ENCODE results near the gene ZDHHC6. TPM values are rescaled to one million over a fixed set of nuclear protein-coding genes. Genes with fewer than 3 reads are reported as not detected.

Gene ZDHHC6, protein sequence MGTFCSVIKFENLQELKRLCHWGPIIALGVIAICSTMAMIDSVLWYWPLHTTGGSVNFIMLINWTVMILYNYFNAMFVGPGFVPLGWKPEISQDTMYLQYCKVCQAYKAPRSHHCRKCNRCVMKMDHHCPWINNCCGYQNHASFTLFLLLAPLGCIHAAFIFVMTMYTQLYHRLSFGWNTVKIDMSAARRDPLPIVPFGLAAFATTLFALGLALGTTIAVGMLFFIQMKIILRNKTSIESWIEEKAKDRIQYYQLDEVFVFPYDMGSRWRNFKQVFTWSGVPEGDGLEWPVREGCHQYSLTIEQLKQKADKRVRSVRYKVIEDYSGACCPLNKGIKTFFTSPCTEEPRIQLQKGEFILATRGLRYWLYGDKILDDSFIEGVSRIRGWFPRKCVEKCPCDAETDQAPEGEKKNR
- 10 to 100 TPM; 27.4 to 39.3 (median 39.2) TPM for polyA plus RNA-seq

DNA sequence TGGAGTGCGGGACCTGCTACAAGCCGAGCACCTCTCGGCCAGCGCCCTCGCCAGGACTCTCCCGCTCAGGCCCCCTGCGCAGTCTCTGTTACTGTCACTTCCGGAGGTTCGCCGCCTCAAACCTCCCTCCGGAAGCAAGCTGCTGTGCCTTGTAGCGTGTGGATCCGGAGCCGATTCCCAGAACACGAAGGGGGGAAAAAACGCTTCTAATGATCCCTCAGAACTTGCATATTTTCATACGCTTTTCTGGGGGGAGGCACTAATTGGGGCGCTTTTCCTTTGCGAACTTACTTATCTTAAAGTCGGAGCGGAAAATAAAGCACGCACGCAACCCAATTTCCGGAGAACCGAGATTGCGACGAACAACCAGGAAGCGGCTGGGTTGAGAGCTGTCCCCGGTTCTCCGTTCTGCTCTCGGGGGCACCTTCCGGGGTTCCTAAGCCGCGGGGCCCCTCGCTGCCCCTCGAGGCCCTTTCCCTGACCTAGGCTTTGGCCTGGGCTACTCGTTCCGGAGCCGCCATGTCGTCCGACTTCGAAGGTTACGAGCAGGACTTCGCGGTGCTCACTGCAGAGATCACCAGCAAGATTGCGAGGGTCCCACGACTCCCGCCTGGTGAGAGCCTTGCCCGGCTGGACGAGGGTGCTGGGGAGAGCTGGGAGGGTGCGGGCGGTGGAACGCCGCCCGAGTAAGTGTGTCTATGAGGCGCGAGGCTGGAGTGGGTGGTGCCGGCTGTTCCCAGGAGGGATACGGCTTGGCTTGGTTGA is at the start of gene ZDHHC6, which contains the start of gene VTI1A:
Gene ZDHHC6 (minus strand): TSS at position 60 of the 765 bp plus-strand sequence. CDS start 1,478 bp downstream, outside the sequence.
Gene VTI1A (plus strand): TSS at position 361 of the 765 bp plus-strand sequence. CDS start 159 bp downstream, at position 520.
- peaks cover 0 to 7% (median 0%) of the 10 kb centered on the region in 3 donors for H3K36me3 Mint-ChIP-seq
- peaks cover 6 to 14% (median 12%) of the 10 kb centered on the region in 3 donors for H3K27me3 Mint-ChIP-seq (ENCODE audit: low read depth in 3 of 3)
- H3K4me3 Mint-ChIP-seq: peak within 1 kb of the TSS; percentile 90 to 97 (median 93)
- H3K4me1 Mint-ChIP-seq: peaks cover 48 to 73% of the 10 kb centered on the region in 2 donors
- DNase-seq: peak; percentile 84 to 87 (median 86)
- H3K9me3 Mint-ChIP-seq: no peaks in the 10 kb centered on the region
- peak within 1 kb of the TSS; percentile 85 to 99 (median 92) for H3K27ac Mint-ChIP-seq

DNA sequence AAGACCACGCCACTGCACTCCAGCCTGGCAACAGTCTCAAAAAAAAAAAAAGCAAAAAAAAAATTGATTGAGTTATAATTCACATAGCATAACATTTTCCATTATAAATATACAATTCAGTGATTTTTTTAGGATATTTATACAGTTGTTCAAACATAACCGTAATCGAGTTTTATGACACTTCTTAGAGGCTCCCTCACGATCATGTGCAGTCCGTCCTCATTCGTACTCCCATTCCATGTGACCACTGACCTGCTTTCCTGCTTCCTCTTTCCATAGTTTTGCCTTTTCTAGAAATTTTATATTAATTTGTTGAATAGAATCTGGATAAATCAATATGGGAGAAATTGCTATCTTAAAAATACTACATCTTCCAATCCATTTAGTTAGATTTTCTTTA is 46.0 kb upstream of the ZDHHC6 start:
- peaks cover 9 to 41% of the 10 kb centered on the region in 2 donors for H3K4me1 Mint-ChIP-seq

GRCh38 chr10:112491144-112491543 is 44.4 kb upstream of the ZDHHC6 start:
- H3K36me3 Mint-ChIP-seq: no peaks in the 10 kb centered on the region
- H3K27me3 Mint-ChIP-seq (ENCODE audit: low read depth in 3 of 3): peaks cover 0 to 2% (median 0%) of the 10 kb centered on the region in 3 donors
- no peaks in the 10 kb centered on the region for H3K9me3 Mint-ChIP-seq
- DNase-seq: no peak
- no peak overlapping the region for H3K4me3 Mint-ChIP-seq
- peaks cover 0 to 28% of the 10 kb centered on the region in 2 donors for H3K4me1 Mint-ChIP-seq
- no peak overlapping the region for H3K27ac Mint-ChIP-seq

More for the DNA sequence above, 46.0 kb upstream of the ZDHHC6 start:
- Mint-ChIP-seq H3K36me3 (no peaks in the 10 kb centered on the region), H3K27me3 (ENCODE audit: low read depth in 3 of 3) (peaks cover 0 to 2% (median 0%) of the 10 kb centered on the region in 3 donors), H3K4me3 (no peak overlapping the region), H3K27ac (no peak overlapping the region), H3K9me3 (no peaks in the 10 kb centered on the region)
- DNase-seq: no peak

DNA sequence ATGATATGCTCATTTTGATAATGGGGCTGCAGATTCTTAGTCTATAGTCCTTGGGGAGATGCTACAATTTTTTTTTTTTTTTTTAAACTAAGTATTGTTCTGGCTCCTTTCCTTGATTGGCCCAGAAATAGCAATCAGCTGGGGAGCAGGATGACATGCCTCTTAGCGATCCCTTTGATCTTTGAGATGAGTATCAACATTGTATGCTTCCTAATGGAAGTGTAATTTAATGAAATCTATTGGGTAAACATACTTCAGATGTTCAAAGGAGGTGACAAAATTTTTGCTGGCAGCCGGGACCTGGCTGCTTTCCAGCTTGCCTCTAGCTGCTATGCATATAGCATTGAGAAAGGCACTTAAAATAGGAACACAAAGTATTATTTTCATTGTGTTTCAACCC is 43.8 kb upstream of the ZDHHC6 start:
- H3K4me1 Mint-ChIP-seq: peaks cover 0 to 25% of the 10 kb centered on the region in 2 donors
- no peaks in the 10 kb centered on the region for H3K36me3 Mint-ChIP-seq
- no peak overlapping the region for H3K27ac Mint-ChIP-seq

DNA sequence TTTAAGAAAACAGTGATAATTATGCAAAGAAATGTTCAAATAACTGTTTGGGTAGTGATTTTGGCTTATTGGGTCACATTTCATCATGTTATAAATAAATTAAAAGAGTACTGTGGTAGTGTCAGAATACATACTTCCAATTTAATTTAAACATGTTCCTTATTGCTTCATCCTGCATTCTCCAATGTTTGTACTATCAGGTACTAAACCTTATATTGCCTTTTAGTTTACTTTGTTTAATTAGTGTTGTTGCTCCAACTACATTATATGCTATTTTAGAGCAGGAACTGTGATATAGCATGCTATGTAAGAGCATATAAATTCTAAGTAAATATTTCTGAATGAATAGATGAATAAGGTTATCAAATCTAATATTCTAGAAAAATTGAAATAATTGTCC is 41.2 kb upstream of the ZDHHC6 start:
- Mint-ChIP-seq H3K4me1 (peaks cover 0 to 14% of the 10 kb centered on the region in 2 donors), H3K27ac (no peak overlapping the region), H3K9me3 (no peaks in the 10 kb centered on the region), H3K4me3 (no peak overlapping the region), H3K27me3 (ENCODE audit: low read depth in 3 of 3) (peaks cover 0 to 4% (median 0%) of the 10 kb centered on the region in 3 donors), H3K36me3 (peaks cover 0 to 4% (median 0%) of the 10 kb centered on the region in 3 donors)
- DNase-seq: no peak

More for the DNA sequence above, 43.8 kb upstream of the ZDHHC6 start:
- no peak for DNase-seq
- no peaks in the 10 kb centered on the region for H3K9me3 Mint-ChIP-seq
- peaks cover 0 to 2% (median 0%) of the 10 kb centered on the region in 3 donors for H3K27me3 Mint-ChIP-seq (ENCODE audit: low read depth in 3 of 3)
- no peak overlapping the region for H3K4me3 Mint-ChIP-seq

DNA sequence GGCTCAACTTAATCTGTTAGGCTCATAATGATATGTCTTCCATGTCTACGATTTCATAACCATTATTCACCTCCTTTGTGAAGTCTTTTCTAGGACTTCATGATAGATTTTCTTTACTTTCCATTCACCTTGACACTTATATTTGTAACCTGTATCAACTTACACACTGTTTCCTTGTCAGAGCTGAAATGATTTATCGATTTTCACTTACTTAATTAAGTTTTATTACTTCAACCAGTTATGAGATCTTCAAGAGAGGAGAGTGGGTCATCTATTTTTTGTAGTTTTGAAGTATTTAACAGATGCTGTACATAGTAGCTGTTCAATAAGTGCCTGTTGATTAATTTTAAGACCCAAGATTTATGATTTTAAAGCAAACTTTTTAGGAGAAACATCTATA is 37.7 kb upstream of the ZDHHC6 start:
- Mint-ChIP-seq H3K9me3 (no peaks in the 10 kb centered on the region), H3K27me3 (ENCODE audit: low read depth in 3 of 3) (peaks cover 0 to 2% (median 0%) of the 10 kb centered on the region in 3 donors), H3K4me3 (no peak overlapping the region), H3K4me1 (peaks cover 0 to 4% of the 10 kb centered on the region in 2 donors), H3K27ac (no peak overlapping the region), H3K36me3 (peaks cover 0 to 4% (median 0%) of the 10 kb centered on the region in 3 donors)
- DNase-seq: no peak

GRCh38 chr10:112481602-112482001 is 34.9 kb upstream of the ZDHHC6 start:
- Mint-ChIP-seq H3K4me3 (no peak overlapping the region), H3K4me1 (peaks cover 0 to 6% of the 10 kb centered on the region in 2 donors), H3K27me3 (ENCODE audit: low read depth in 3 of 3) (peaks cover 0 to 2% (median 0%) of the 10 kb centered on the region in 3 donors), H3K9me3 (no peaks in the 10 kb centered on the region), H3K36me3 (peaks cover 0 to 4% (median 0%) of the 10 kb centered on the region in 3 donors), H3K27ac (no peak overlapping the region)
- DNase-seq: no peak

GRCh38 chr10:112475575-112476218 is 29.0 kb upstream of the ZDHHC6 start:
- no peaks in the 10 kb centered on the region for H3K27me3 Mint-ChIP-seq (ENCODE audit: low read depth in 3 of 3)
- H3K27ac Mint-ChIP-seq: no peak overlapping the region
- peaks cover 0 to 17% of the 10 kb centered on the region in 2 donors for H3K4me1 Mint-ChIP-seq
- DNase-seq: peak in 1 of 3 donors; percentile 8
- H3K36me3 Mint-ChIP-seq: no peaks in the 10 kb centered on the region
- no peaks in the 10 kb centered on the region for H3K9me3 Mint-ChIP-seq
- H3K4me3 Mint-ChIP-seq: no peak overlapping the region

GRCh38 chr10:112471878-112472487 is 25.3 kb upstream of the ZDHHC6 start:
- peaks cover 1 to 13% of the 10 kb centered on the region in 2 donors for H3K4me1 Mint-ChIP-seq
- H3K9me3 Mint-ChIP-seq: no peaks in the 10 kb centered on the region
- H3K27me3 Mint-ChIP-seq (ENCODE audit: low read depth in 3 of 3): no peaks in the 10 kb centered on the region
- peak; percentile 15 to 42 (median 28) for DNase-seq
- H3K27ac Mint-ChIP-seq: peak overlapping the region in 3 of 6 donors; percentile 27 to 51 (median 36)
- no peak overlapping the region for H3K4me3 Mint-ChIP-seq
- peaks cover 0 to 3% (median 0%) of the 10 kb centered on the region in 3 donors for H3K36me3 Mint-ChIP-seq

DNA sequence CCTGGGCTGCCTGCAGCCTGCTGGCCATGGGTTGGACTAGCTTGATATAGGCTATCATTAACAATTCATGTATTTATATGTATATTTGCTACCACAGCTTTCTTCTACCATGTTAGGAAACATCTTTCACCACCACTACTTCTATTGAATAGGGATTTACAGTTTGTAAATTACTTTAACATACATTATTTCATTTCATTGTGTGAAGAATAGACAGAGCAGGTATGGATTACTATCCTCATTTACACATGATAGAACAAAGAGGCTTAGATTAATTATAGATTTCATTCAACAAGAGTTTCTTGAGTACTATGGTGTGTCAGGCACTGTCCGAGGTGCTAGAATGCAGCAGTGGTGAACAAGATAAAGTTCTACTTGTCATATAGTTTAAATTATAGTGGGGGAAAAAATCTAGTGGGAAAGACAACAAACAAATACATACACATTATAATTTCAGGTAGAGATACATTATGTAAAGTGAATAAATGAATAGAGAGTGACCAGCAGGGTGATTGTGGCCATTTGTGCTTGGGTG is 20.9 kb upstream of the ZDHHC6 start:
- Mint-ChIP-seq H3K9me3 (no peaks in the 10 kb centered on the region), H3K36me3 (peaks cover 7 to 33% (median 24%) of the 10 kb centered on the region in 3 donors), H3K27me3 (ENCODE audit: low read depth in 3 of 3) (no peaks in the 10 kb centered on the region), H3K4me1 (peaks cover 1 to 13% of the 10 kb centered on the region in 2 donors), H3K4me3 (no peak overlapping the region), H3K27ac (no peak overlapping the region)
- no peak for DNase-seq

GRCh38 chr10:112466802-112467201 is 20.1 kb upstream of the ZDHHC6 start:
- Mint-ChIP-seq H3K9me3 (no peaks in the 10 kb centered on the region), H3K27me3 (ENCODE audit: low read depth in 3 of 3) (no peaks in the 10 kb centered on the region), H3K27ac (no peak overlapping the region), H3K4me1 (peaks cover 1 to 9% of the 10 kb centered on the region in 2 donors), H3K4me3 (no peak overlapping the region), H3K36me3 (peaks cover 7 to 33% (median 24%) of the 10 kb centered on the region in 3 donors)
- no peak for DNase-seq

- Mint-ChIP-seq H3K4me3 (no peak overlapping the region), H3K4me1 (peaks cover 1 to 6% of the 10 kb centered on the region in 2 donors), H3K9me3 (no peaks in the 10 kb centered on the region), H3K27me3 (ENCODE audit: low read depth in 3 of 3) (no peaks in the 10 kb centered on the region), H3K36me3 (peaks cover 7 to 33% (median 24%) of the 10 kb centered on the region in 3 donors), H3K27ac (no peak overlapping the region)
- DNase-seq: no peak
Measured at GRCh38 chr10:112465299-112465883, 18.7 kb upstream of the ZDHHC6 start.
